K562 (cell line): ENCODE results near the gene AIG1. TPM values are rescaled to one million over a fixed set of nuclear protein-coding genes. Genes with fewer than 3 reads are reported as not detected.
A peak's percentile ranks its signal among the peaks of the same experiment; 100 is the strongest.

Experiments used
- COPS2 ChIP-seq: fragments of 450-650 bp; conservative IDR thresholded peaks from 2 replicates; pipeline ENCODE4 v1.6.1; 2016; ENCODE audit warnings: mild to moderate bottlenecking, moderate library complexity
- FOSL1 ChIP-seq: fragments of 200-800 bp; sonication (Bioruptor generic); conservative IDR thresholded peaks from 2 replicates; pipeline ENCODE4 v1.6.1; 2016; ENCODE audit warnings: missing genetic modification characterization, missing compliant biosample characterization
- JUND ChIP-seq, 2 experiments: IDR thresholded peaks; 2 replicates in 1 of 2; 3 replicates in 1 of 2; pipeline ENCODE4 v1.6.1; 2011; ENCODE audit warnings: borderline replicate concordance in 2 of 2, low read depth in 2 of 2, low read length in 2 of 2, improper control_type of control experiment in 1 of 2, missing biosample characterization in 1 of 2, missing genetic modification characterization in 1 of 2, missing genetic modification reagents in 1 of 2
- NFYB ChIP-seq: IDR thresholded peaks from 2 replicates; pipeline ENCODE4 v1.6.1; 2011; ENCODE audit warnings: mild to moderate bottlenecking, moderate library complexity; ENCODE audit not compliant: insufficient read length; ENCODE audit errors: extremely low read depth
- RERE ChIP-seq: sonication (generic); formaldehyde crosslinking; IDR thresholded peaks from 2 replicates; pipeline ENCODE4 v1.8.0; 2023; ENCODE audit warnings: missing genetic modification reagents, mild to moderate bottlenecking, borderline replicate concordance
- polyA plus RNA-seq, 8 experiments: library from polyadenylated mRNA; depleted of rRNA in 4 of 8; stranded (reverse) in 5 of 8; unstranded in 3 of 8; fragments of >200 nt; fragmentation: Nextera tagmentation in 2 of 8; fragmentation: Illumina TruSeq in 1 of 8; extraction: Ambion mirVana in 2 of 8; extraction: Trizol in 1 of 8; gene quantifications; 2 replicates each; pipeline versions ENCODE4 v1.2.1 to v1.2.3, GENCODE V29; 2011 to 2014; ENCODE audit warnings: inconsistent platforms in 1 of 8, missing spikeins in 1 of 8
- total RNA-seq, 7 experiments: library from RNA; depleted of rRNA in 6 of 7; stranded (reverse); fragments of >200 nt in 6 of 7; fragmentation: Illumina TruSeq in 2 of 7; extraction: Trizol in 2 of 7; gene quantifications; 2 replicates each; pipeline versions ENCODE4 v1.2.1 to v1.2.3, GENCODE V29; 2011 to 2021; ENCODE audit warnings: low replicate concordance in 1 of 7

Gene AIG1
- total and polyA plus RNA-seq, 9 of the 15 experiments (the other 6 are each of a cell fraction or from before 2014, with no cell fraction given): 74.8 to 333 (median 127) TPM

- TF ChIP-seq RERE (no peak), FOSL1 (tag) (peak; percentile 52), NFYB (no peak), JUND (IDR thresholded peaks at IDR 0.05; ENCODE audit: borderline replicate concordance, low read depth, low read length) (peak; percentile 61; the same call in 1 of the 2 replicates), JUND (tag; IDR thresholded peaks at IDR 0.05; ENCODE audit: borderline replicate concordance, low read depth, low read length) (peak; percentile 69; the same call in 1 of the 3 replicates), COPS2 (no peak)
These were observed 154.7 kb downstream of the AIG1 start (continued) for GRCh38 chr6:143215363-143215762.
